GM19467 (cell line): ENCODE data around the gene HOXA5.

Experiments
- ATAC-seq: cut with Tn5 transposase; IDR thresholded peaks from one replicate; pipeline ENCODE4 v1.9.1; 2021; ENCODE audit warnings: mild to moderate bottlenecking, moderate library complexity; ENCODE audit not compliant: unreplicated experiment

Gene HOXA5

DNA sequence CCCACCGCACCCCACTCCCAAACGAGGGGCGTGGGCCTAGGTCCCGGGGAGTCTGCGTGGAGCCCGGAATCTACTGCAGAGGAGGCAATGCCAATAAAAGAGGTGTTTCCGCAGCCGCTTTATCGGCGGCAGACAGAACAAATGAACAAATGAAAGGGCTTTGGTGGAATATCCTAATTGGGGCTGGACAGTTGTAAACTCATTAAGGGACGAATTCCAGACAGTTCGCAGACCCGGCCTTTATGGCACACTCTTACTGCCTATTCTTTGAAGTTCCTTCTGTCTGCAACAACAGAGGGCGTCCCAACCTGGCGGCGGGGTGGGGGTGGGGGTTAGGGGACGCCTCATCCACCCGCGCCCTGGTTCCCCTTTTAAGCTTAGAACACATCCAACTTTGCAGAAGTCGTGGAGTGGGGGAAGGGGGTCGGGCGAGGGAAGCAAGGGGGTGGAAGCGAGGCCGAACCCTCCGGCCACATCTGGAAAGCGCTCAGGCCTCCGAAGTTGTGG is 17.8 kb upstream of the HOXA5 start:
- no peak for ATAC-seq

DNA sequence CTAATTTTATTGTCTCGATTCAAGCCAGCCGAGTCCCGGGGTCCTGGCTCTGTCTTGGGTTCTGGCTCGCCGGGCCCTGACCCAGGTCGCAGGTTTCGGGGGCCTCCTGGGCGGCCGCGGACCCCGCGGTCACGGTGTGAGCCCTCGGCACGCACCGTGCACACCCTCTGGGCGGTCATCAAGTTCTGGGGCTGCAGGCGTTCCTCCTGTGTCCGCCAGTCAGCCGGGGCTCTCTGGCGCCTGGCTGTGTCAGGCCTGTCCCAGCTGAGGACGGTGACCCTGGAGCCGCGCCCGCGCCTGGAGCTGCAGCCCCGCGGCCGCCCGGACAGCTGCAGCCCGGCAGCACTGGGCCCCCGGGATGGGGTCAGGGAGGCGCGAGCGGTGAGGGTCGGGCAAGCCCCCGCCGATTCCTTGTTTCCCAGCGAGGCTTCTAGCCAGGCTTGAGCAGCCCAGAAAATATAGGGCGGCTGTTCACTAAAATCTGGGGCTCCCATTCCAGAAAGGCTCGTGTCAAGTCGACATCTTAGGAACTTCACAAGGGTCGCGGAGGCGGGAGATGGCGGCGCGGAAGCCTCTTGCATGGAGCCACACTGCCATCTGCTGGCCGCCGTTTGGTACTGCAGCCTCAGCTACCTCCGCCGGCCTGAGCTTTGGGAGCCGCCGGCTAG is 17.2 kb upstream of the HOXA5 start:
- ATAC-seq: no peak

DNA sequence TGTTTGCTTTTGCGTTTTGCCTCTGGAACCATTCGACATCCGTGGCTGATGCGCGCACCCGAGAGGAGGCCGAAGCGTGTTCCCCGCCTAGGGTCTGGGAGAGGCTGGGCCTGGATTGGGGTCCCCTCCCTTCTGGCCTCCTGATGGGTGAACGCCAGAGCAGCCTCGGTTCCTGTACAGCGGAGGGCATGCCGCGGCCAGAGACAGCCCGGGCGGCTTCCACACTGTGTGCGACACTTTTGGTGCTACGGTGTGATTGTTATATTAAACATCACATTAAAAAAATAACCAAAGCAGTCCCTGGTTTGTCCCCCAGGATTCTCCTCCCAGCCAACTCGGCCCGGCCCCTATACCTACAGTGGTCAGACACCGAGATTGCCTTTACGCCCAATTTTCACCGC is 16.7 kb upstream of the HOXA5 start:
- ATAC-seq: no peak

DNA sequence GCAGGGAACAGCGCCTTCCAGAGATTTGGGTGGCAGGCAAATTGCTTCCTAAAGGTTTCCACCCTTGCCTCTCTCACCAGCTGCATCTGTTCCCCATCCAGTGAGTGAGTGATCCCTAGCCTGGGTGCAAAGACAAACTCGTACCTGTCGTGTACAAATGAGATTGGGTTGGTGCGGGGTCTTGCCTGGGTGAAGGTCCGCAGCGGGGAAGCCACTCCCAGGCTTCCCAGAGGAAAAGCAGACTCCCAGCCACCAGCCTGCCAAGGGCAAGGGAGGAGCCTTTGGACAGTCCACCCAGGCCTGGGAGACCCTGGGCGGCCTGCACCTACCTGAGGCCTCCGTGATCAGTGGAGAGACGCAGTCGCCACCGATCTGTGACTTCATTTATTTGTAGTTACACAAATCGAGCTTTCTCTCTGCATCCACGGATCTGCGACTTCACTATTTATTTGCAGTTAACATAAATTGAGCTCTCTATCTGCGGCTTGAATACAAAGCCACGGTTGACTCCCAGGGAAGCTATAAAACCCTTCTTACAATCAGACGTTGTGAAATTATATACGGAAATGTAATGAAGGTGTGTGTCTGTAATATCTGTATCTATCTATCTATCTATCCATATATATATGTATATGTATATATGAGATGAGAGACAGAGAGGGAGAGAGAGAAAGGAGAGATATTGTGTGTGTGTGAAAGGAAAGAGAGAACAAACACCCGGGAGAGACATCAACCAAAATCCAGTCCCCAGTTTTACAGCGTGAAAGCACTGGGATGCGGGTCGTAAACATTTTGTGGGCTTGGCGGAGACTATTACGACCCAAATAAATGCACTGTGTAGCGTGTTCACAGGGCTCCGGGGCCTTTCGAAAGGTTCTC is 16.0 kb upstream of the HOXA5 start:
- ATAC-seq: no peak

DNA sequence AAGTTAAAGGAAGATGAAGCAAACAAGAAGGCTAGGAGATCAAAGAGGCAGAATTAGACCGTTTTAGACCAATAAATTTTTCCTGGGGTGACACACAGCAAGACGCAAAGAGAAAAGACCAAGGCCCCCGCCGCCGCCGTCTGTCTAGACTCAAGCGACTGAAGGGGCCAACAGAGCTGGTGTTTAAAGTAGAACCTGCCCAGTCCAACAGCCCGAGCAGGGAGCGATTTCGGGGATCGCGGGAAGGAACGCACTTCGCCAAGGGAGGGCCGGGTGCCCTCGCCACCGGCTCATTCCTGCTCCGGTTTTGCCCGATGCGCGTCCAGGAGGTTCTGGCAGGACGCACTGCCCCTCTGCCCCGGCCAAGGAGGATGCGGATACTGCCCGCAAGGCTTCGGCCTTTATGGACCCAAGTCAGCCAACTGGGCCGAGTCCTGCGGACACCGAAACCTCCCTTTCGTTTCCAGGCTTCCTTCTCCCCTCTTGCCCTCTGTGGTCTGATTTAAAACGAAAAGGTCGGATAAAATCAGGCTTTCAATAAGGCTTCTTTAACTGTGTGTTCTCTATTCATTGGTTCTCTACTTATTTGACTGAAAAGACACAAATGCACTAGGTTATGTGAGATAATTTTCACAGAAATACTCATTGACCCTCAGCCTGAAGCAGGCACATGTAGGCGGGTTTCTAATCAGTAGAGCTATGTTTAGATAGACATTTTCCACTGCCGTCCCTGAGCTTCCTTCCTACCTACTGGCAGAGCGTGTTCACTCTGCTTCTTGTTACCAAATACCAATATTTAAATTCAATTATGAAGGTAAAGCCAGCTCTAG is 15.2 kb upstream of the HOXA5 start:
- no peak for ATAC-seq

DNA sequence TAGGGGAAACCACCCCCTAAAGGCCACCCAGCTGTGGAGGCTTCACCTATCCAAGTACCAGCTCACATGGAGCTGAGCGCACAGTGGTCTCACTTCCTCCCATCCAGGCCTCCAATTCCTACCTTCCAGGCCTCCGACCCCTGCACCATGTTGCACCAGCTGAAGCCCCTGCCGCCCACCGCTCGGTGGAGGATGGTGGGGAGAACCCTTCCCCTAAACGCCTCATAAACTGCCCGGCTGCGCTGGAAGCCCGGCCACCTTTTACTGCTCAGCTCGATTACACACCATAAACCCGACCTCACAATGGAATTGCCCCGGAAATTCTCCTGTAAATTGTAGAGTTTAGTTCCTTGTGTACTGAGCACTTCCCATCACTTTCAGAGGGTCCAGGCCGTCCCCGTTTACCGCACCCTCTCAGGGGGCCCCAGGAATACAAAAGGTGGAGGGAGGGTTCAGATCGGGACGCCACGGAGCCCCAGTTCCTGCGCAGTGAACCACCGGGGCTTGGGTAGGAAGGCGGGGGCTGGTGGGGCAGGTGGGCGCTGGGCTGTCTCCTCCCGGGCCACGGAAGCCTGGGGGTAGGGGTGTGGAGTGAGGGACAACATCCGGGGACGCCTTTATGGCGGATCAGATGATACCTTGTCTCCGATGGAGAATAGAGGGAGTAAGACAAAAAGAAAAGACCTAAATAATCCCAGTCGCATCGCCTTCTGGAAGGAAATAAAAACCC is 14.4 kb upstream of the HOXA5 start:
- ATAC-seq: no peak

DNA sequence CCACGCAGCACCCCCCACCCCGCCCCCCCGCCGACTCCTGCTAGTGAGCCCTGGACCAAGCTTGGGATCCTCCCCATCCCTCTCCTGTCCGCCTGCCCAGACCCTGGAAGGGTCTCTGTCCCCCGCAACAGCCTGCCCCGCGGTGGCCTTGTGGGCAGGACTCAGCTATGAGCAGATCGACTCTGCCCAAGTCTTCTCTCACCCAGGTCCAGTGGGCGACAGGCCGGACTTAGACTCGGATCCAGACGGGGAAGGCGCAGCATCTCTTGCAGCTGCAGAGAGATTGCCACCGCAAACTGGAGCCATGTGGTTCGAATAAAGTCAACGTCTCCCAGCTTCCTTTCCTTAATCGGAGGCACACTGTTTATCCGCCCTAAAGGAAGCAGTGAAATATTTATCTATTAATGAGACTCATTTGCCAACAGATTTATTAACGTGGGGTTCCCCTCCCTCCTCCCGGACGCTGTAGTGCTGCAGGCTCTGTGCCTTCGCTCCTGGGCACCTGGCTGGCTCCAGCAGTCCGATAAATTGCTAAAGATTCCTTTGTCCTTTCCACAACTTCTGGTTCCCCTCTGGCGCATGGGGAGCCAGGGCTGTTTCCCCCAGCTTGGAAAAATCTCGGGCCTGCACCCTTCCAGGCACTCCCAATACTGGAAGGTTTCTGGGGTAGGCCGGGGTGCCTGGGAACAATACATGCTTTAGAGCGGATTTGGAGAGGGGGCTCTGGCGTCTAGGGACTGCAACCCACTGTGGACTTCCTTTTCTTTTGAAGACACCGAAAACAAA is 13.6 kb upstream of the HOXA5 start:
- ATAC-seq: no peak

DNA sequence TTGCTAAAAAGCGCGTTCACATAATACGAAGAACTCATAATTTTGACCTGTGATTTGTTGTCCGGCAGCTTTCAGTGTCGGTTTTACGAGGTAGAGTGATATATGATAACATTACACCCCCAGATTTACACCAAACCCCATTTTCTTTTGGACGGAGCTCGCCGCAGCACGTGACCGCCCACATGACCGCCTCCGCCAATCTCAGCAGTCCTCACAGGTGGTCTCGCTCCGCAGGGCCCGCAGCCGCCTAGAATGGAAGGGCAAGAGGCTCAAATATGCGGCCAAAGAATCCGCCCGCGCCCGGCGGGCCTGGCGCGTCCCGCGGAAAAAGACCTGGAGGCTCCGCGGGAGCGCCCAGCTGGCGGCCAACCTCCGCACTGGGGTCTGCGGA is 13.0 kb upstream of the HOXA5 start, which contains the start of gene HOXA7:
Gene HOXA7, minus strand, starts transcription at position 168 of the 391 bp plus-strand sequence. Its CDS starts 130 bp downstream, at position 38.
- ATAC-seq: no peak

DNA sequence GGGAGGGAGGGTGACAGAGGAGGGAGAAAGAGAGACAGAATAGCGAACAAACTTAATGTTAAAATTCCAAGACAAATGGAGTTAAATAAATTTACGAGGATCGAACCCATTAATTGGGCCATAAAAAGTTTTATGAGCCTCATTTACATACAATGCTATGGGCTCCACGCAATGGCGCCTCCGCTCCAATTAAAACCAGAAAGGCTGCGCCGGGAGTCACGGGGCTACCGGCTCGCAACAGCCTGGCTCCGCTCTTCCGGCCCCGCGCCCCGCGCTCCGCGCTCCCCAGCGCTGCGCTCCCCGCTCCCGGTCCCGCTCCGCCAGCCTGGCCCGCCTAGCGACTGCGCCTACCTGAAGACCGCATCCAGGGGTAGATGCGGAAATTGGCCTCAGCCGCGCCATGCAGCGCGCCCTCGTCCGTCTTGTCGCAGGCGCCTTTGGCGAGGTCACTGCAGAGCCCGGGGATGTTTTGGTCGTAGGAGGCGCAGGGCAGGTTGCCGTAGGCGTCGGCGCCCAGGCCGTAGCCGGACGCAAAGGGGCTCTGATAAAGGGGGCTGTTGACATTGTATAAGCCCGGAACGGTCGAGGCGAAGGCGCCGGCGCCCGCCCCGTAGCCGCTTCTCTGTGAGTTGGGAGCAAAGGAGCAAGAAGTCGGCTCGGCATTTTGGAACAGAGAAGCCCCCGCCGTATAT is 12.5 kb upstream of the HOXA5 start:
- ATAC-seq: no peak

DNA sequence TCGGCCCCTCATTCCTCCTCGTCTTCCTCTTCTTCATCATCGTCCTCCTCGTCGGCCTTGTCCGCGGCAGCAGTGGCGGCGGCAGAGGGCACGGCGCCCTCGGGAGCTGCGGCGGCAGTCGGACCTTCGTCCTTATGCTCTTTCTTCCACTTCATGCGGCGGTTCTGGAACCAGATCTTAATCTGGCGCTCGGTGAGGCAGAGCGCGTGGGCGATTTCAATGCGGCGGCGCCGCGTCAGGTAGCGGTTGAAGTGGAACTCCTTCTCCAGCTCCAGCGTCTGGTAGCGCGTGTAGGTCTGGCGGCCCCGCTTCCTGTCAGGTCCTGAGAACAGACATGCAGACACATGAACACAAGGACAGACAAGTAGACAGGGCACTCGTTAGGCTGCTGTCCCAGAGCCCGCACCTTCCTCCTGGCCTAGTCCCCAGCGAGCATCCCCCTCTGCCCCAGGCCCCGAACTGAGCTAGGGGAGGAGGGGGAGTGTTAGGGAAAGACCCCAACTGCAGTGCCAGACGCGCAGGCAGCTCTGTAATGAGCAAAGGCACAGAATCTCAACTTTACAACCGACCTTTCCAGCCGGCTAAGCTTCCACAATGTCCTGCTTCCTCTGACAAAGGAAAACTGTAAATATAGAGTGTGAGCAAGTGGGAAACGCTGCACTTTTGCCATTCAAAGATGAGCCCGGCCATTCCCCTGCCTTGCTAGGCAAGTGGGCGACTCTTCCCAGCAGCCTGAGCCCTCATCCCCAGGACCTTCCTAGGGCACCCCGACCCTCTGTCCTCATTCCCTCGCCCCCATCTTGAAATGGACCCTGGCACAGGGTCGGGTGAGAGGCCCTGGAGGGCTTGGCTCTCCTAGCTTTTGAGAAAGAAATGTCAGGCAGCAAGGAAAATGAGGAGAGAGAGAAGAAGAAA is 11.7 kb upstream of the HOXA5 start:
- no peak for ATAC-seq

DNA sequence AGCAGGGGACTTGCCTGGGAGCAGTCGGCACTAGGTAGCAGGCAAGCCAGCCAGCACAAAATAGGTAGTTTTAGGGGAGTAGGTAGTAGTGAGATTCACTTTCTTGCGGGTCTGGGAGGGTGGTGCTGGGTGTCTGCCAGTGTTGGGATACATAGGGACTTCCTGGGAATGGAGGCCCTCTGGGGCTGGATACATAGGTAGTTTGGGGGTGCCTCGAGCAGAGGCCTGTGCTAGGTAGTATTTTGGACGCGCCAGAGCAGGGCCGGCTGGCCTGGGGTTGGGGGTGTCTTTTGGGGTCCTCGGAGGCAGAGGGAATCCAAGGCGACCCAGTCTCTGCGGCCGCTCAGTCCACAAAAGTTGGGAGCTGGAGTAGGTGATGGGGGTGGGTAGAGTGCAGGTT is 10.9 kb upstream of the HOXA5 start:
- ATAC-seq: no peak

DNA sequence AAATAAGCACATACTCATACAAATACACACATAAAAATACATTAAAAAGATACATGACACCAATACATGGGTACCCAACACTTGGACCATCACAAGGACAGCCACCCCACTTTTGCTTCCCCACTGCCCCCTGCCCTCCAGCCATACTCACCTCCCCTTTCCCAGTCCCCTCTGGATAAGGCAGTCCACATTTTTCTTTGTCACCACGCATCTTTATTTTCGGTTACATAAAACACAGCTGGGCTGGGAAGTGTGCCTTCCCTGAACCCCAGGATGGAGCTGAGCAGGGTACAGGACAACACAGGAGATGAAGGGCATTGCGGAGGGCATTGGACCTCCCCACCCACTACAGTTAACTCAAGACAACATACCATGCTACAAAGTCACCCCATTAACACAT is 10.0 kb upstream of the HOXA5 start:
- ATAC-seq: no peak

DNA sequence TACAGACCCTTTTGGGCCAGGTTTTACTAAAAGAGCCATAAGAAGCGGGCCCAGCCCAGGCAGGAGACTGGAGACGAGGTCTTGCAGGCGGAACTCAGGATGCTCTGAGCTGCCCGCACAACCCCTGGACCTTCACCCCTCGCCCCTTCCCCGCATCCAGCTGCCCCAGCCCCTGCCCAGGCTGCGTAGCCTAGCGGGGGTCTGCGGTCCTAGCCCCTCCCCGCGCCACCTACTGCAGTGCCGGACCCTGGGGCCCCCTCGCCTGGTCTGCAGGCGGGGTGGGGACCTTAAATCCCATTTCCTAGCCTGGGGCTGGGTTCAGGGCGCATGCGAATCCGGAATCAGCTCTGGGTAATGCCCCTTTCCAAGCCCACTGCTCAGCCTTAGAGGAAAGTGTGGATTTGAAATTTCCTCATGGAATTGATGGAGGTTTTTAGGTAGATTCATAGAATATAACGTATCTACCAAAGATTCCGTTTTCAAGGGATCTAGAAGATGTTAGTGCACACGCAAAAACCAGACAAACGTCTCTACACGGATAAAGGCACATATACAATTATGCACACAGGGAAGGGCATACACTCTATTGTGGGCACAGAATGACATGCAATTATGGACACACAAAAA is 9.4 kb upstream of the HOXA5 start:
- no peak for ATAC-seq

DNA sequence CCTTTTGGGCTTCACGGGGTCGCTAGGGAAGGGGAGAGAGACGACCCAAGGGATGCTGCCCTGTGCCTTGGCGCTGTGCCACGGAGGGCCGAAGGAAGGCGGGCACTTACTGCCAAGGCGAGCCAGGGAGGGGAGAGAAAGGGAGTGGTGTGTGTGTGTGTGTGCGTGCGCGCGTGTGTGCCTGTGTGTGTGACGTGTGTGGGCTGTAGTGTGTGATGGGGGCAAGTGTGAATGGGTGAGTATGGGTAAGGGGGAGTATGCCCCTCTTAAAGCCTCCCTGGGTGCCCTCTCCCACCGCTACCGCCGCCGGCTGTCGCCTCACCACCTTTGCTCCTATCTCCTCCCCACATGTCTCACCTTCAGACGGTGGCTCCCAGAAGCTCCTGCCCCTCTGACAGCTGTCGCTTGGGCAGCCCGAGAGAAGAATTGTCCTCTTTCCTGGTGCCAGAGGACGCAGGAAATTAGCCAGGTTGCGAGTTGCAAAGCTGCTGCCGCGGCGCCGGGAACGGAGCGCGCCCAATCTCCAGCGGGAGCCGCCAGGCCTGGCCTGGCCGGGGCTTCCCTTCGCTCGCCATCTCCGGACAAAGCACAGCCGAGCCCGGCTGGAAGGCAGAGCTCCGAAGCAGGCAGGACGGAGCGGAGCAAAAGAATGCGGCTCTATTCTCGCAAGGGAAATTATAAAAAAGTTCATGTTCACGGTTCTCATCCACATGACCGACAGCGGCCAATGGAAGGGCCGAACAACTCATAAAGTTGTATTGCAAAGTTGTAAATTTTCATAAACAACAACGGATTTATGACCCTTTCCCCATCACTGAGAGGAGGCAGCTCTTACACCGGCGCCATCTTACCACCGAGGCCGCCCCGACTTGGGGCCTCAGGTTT is 8.7 kb upstream of the HOXA5 start, which contains the start of gene HOXA3:
Gene HOXA3, minus strand, starts transcription at position 653 of the 885 bp plus-strand sequence. CDS start 41,943 bp downstream, outside the sequence.
- no peak for ATAC-seq

DNA sequence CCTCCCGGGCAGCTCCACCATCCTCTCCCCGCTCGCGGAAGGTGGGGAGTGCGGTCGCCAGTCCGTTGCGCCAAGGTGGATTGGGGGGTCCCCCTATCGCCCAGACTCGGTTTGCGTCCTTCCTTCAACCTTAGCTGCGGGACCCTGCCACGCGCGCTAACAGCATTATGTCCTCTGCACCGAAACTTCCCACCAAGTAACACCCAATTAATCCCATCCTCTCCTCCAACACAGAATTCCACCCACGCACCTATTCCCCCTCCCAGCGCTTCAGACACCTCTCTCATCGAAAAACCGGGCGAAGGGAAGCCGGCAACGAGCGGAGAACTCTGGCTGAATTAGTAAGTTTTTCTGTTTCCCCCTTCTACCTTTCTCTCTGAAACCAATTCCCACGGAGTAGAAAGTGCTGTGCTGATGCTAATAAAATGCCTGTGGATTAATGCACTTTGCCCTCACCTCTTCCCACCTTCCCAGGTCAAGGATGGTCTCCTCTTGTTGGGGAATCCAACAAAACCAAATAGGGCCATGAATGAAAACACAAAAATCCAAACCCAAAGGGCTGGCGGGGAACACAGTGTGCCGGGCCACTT is 8.0 kb upstream of the HOXA5 start:
- no peak for ATAC-seq
